Skin epidermis (tissue), 12 donors: ENCODE measurements around the gene KCNMA1.
"Not testable (repeated sequence)": the region's sequence is repeated elsewhere in the genome, so short reads cannot be mapped to it uniquely, and the experiment has no call there.

Experiments used
- H3K27ac ChIP-seq, 21 experiments: fragments of 200-600 bp; sonication (generic) in 11 of 21; one replicate each; pipeline ENCODE4 v1.5.0; 2020; ENCODE audit warnings: mild to moderate bottlenecking in 3 of 21, inconsistent platforms in 2 of 21, moderate library complexity in 2 of 21
- H3K4me3 ChIP-seq, 7 experiments: fragments of 200-600 bp; sonication (generic) in 2 of 7; one replicate each; pipeline ENCODE4 v1.5.0; 2020; ENCODE audit warnings: inconsistent platforms in 2 of 7, mild to moderate bottlenecking in 2 of 7, moderate library complexity in 1 of 7

KCNMA1 gene

GRCh38 chr10:77522268-77522809 lies 115.3 kb downstream of the KCNMA1 start:
- Histone ChIP-seq H3K27ac (no peak overlapping the region), H3K4me3 (no peak overlapping the region)

- Histone ChIP-seq H3K4me3 (no peak overlapping the region), H3K27ac (no peak overlapping the region)
Measured at GRCh38 chr10:77520995-77521394, 116.6 kb downstream of the KCNMA1 start.

- H3K27ac ChIP-seq = no peak overlapping the region
Measured at GRCh38 chr10:77520290-77520689, 117.3 kb downstream of the KCNMA1 start.

GRCh38 chr10:77519791-77520190 lies 117.8 kb downstream of the KCNMA1 start:
- not testable (repeated sequence) for H3K4me3 ChIP-seq, H3K27ac ChIP-seq

More at GRCh38 chr10:77520290-77520689, 117.3 kb downstream of the KCNMA1 start:
- no peak overlapping the region for H3K4me3 ChIP-seq

GRCh38 chr10:77518910-77519274 lies 118.7 kb downstream of the KCNMA1 start:
- Histone ChIP-seq H3K27ac (no peak overlapping the region), H3K4me3 (no peak overlapping the region)

GRCh38 chr10:77518241-77518909 lies 119.2 kb downstream of the KCNMA1 start:
- H3K4me3 ChIP-seq = no peak overlapping the region
- H3K27ac ChIP-seq = no peak overlapping the region

- H3K27ac ChIP-seq = no peak overlapping the region
- no peak overlapping the region for H3K4me3 ChIP-seq
Measured at GRCh38 chr10:77516575-77516974, 121.0 kb downstream of the KCNMA1 start.

GRCh38 chr10:77514870-77515269 lies 122.7 kb downstream of the KCNMA1 start:
- Histone ChIP-seq H3K4me3 (no peak overlapping the region), H3K27ac (no peak overlapping the region)

GRCh38 chr10:77513781-77514331 lies 123.8 kb downstream of the KCNMA1 start:
- Histone ChIP-seq H3K4me3 (no peak overlapping the region), H3K27ac (no peak overlapping the region)

GRCh38 chr10:77513220-77513619 lies 124.4 kb downstream of the KCNMA1 start:
- no peak overlapping the region for H3K4me3 ChIP-seq
- no peak overlapping the region for H3K27ac ChIP-seq

GRCh38 chr10:77512219-77512578 lies 125.4 kb downstream of the KCNMA1 start:
- Histone ChIP-seq H3K4me3 (no peak overlapping the region), H3K27ac (no peak overlapping the region)

- Histone ChIP-seq H3K27ac (no peak overlapping the region), H3K4me3 (no peak overlapping the region)
Measured at GRCh38 chr10:77511498-77512218, 126.0 kb downstream of the KCNMA1 start.

- H3K4me3 ChIP-seq = no peak overlapping the region
- H3K27ac ChIP-seq = no peak overlapping the region
Measured at GRCh38 chr10:77510695-77511094, 126.9 kb downstream of the KCNMA1 start.

GRCh38 chr10:77510294-77510693 lies 127.3 kb downstream of the KCNMA1 start:
- Histone ChIP-seq H3K4me3 (no peak overlapping the region), H3K27ac (no peak overlapping the region)

GRCh38 chr10:77509391-77509790 lies 128.2 kb downstream of the KCNMA1 start:
- no peak overlapping the region for H3K27ac ChIP-seq
- no peak overlapping the region for H3K4me3 ChIP-seq

GRCh38 chr10:77507291-77507880 lies 130.2 kb downstream of the KCNMA1 start:
- H3K27ac ChIP-seq = peak overlapping the region in 1 of 21 experiments; percentile 54
- no peak overlapping the region for H3K4me3 ChIP-seq

- Histone ChIP-seq H3K4me3 (no peak overlapping the region), H3K27ac (peak overlapping the region in 3 of 21 experiments; percentile 49 to 65 (median 54))
Measured at GRCh38 chr10:77506517-77507200, 130.9 kb downstream of the KCNMA1 start.

GRCh38 chr10:77505431-77506334 lies 131.9 kb downstream of the KCNMA1 start:
- Histone ChIP-seq H3K4me3 (no peak overlapping the region), H3K27ac (peak overlapping the region in 3 of 21 experiments; percentile 49 to 65 (median 54))

- H3K27ac ChIP-seq = peak overlapping the region in 2 of 21 experiments; percentile 49 to 65
- no peak overlapping the region for H3K4me3 ChIP-seq
Measured at GRCh38 chr10:77504873-77505257, 132.7 kb downstream of the KCNMA1 start.
